Measurements from ENCODE around the gene GPATCH2L. TPM values are rescaled to one million over a fixed set of nuclear protein-coding genes. Genes with fewer than 3 reads are reported as not detected.

Gene GPATCH2L
- total and polyA plus RNA-seq, 2 of the 13 experiments (the other 11 are each of a cell fraction or from before 2014, with no cell fraction given) = 14.4 to 29.0 TPM

DNA sequence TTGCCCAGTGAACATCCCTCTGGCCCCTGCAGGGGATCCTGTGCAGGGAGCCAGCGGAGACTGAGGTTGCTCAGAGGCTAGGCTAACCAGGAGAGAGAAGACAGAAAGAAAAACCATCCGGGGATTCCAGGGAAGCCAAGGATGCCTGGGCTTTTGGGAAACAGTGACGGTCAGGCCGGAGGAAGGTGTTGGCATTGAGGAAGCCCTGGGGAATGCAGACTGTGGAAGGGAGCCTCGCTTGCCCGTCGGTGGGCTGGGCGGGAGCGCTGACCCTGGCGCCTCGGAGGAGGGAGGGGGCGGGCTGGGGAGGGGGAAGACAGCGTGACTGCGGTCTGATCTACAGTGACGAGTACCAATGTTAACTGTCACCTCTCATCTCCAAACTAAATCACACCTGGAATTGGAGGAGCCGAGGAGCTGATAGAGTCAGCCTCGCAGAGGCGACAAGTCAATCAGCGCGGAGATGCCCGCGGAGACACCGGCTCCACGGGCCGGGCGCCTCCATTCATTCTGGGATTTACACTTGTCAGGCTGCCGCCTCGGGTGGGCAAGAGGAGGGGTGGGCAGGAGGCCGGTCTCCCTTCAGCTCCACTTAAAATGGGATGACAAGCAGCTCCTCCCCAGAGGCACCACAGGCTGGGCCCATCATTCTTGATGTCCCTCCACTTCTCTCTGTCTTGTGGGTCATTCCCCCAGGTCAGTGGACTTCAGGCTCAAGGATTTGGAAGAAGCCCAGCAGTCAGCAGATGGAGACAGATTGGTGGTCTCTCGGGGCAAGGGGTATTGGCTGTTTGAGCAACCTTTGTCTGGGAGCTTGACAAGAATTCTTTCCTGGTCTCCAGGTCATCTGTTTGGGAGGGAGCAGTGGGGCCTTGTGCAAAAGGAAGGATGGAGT lies 20.4 kb upstream of the GPATCH2L start:
- POLR2A ChIA-PET = no interaction called here
- H3K79me2 ChIP-seq (ENCODE audit: insufficient read depth, low read length) = no peaks in the 10 kb centered on the region
- H3K9me3 ChIP-seq (ENCODE audit: low read length) = no peaks in the 10 kb centered on the region
- no peak for FAIRE-seq
- CTCF ChIA-PET (ENCODE audit: low intra/inter-chr PET ratio, low total read pairs) = no interaction called here
- WGBS (ENCODE audit: low lambda C conversion rate) = 48% methylated on average over 15 of the region's 30 CpGs
- H2AFZ ChIP-seq (ENCODE audit: low read length) = no peak overlapping the region
- no peak for ATAC-seq
- intact Hi-C loops (cut with micrococcal nuclease; ENCODE audit: unreplicated experiment) (no loop called here), in situ Hi-C loops (cut with HindIII; ENCODE audit: extremely low pct_ligation_motif_present, low pct_unique_long_range_greater_than_20kb) (no loop called here)
- H3K4me2 ChIP-seq (ENCODE audit: low read depth, low read length) = no peak overlapping the region
- DNase-seq (ENCODE audit: low spot score) = no peak
- peaks cover 1 to 16% of the 10 kb centered on the region in 2 experiments; a peak in 2 of 5 replicates for H3K27me3 ChIP-seq (ENCODE audit: control insufficient read depth in 1 of 2, insufficient read depth in 2 of 2, low read length in 2 of 2)
- no peak overlapping the region for H3K4me3 ChIP-seq (replicated peaks in 1 of 3; ENCODE audit: insufficient read depth in 1 of 3, low read depth in 2 of 3, low read length in 3 of 3)
- no TSS peak for BruUV-seq (replicated peaks)
- H3K9ac ChIP-seq (ENCODE audit: insufficient read depth, low read depth, low read length) = no peak overlapping the region
- H3K36me3 ChIP-seq (replicated peaks in 1 of 2; ENCODE audit: control insufficient read depth in 1 of 2, insufficient read depth in 2 of 2, low read length in 2 of 2) = no peaks in the 10 kb centered on the region
- H3K27ac ChIP-seq (ENCODE audit: extremely low read length, insufficient read depth, low read length) = no peak overlapping the region
- no peaks in the 10 kb centered on the region for H4K20me1 ChIP-seq (ENCODE audit: insufficient read depth, low read length)
- no peaks in the 10 kb centered on the region for H3K4me1 ChIP-seq (ENCODE audit: insufficient read depth, low read length)
- TF ChIP-seq TBX3 (IDR thresholded peaks at IDR 0.05; ENCODE audit: borderline replicate concordance) = no peak
- TF ChIP-seq, protein P1, sequence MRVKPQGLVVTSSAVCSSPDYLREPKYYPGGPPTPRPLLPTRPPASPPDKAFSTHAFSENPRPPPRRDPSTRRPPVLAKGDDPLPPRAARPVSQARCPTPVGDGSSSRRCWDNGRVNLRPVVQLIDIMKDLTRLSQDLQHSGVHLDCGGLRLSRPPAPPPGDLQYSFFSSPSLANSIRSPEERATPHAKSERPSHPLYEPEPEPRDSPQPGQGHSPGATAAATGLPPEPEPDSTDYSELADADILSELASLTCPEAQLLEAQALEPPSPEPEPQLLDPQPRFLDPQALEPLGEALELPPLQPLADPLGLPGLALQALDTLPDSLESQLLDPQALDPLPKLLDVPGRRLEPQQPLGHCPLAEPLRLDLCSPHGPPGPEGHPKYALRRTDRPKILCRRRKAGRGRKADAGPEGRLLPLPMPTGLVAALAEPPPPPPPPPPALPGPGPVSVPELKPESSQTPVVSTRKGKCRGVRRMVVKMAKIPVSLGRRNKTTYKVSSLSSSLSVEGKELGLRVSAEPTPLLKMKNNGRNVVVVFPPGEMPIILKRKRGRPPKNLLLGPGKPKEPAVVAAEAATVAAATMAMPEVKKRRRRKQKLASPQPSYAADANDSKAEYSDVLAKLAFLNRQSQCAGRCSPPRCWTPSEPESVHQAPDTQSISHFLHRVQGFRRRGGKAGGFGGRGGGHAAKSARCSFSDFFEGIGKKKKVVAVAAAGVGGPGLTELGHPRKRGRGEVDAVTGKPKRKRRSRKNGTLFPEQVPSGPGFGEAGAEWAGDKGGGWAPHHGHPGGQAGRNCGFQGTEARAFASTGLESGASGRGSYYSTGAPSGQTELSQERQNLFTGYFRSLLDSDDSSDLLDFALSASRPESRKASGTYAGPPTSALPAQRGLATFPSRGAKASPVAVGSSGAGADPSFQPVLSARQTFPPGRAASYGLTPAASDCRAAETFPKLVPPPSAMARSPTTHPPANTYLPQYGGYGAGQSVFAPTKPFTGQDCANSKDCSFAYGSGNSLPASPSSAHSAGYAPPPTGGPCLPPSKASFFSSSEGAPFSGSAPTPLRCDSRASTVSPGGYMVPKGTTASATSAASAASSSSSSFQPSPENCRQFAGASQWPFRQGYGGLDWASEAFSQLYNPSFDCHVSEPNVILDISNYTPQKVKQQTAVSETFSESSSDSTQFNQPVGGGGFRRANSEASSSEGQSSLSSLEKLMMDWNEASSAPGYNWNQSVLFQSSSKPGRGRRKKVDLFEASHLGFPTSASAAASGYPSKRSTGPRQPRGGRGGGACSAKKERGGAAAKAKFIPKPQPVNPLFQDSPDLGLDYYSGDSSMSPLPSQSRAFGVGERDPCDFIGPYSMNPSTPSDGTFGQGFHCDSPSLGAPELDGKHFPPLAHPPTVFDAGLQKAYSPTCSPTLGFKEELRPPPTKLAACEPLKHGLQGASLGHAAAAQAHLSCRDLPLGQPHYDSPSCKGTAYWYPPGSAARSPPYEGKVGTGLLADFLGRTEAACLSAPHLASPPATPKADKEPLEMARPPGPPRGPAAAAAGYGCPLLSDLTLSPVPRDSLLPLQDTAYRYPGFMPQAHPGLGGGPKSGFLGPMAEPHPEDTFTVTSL (CRISPR knock-in tag; IDR thresholded peaks at IDR 0.05; ENCODE audit: borderline replicate concordance) = no peak
- no peak for TF ChIP-seq ZNF160 (CRISPR knock-in tag; IDR thresholded peaks at IDR 0.05)
- TF ChIP-seq, protein P2, sequence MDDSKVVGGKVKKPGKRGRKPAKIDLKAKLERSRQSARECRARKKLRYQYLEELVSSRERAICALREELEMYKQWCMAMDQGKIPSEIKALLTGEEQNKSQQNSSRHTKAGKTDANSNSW (CRISPR knock-in tag; IDR thresholded peaks at IDR 0.05; ENCODE audit: borderline replicate concordance) = no peak
- TF ChIP-seq FOXM1 (CRISPR knock-in tag; IDR thresholded peaks at IDR 0.05) = no peak
- no peak for TF ChIP-seq JARID2 (CRISPR knock-in tag; IDR thresholded peaks at IDR 0.05; ENCODE audit: insufficient replicate concordance)
- TF ChIP-seq, protein P3, sequence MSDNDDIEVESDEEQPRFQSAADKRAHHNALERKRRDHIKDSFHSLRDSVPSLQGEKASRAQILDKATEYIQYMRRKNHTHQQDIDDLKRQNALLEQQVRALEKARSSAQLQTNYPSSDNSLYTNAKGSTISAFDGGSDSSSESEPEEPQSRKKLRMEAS (IDR thresholded peaks at IDR 0.05) = no peak
- no peak for TF ChIP-seq ZNF232 (CRISPR knock-in tag; IDR thresholded peaks at IDR 0.05; ENCODE audit: borderline replicate concordance)
- TF ChIP-seq RELA (CRISPR knock-in tag; IDR thresholded peaks at IDR 0.05) = no peak
- TF ChIP-seq HNRNPLL (IDR thresholded peaks at IDR 0.05; ENCODE audit: low read depth, low read length, poor library complexity, severe bottlenecking) = no peak
- TF ChIP-seq HNRNPUL1 (IDR thresholded peaks at IDR 0.05; ENCODE audit: low read depth, low read length) = no peak
- no peak for TF ChIP-seq ZNF468 (CRISPR knock-in tag; IDR thresholded peaks at IDR 0.05)
- no peak for TF ChIP-seq AGO1 (IDR thresholded peaks at IDR 0.05; ENCODE audit: low read depth, low read length, poor library complexity, severe bottlenecking)
- no peak for TF ChIP-seq ZNF121 (CRISPR knock-in tag; IDR thresholded peaks at IDR 0.05)
- TF ChIP-seq, protein P4, sequence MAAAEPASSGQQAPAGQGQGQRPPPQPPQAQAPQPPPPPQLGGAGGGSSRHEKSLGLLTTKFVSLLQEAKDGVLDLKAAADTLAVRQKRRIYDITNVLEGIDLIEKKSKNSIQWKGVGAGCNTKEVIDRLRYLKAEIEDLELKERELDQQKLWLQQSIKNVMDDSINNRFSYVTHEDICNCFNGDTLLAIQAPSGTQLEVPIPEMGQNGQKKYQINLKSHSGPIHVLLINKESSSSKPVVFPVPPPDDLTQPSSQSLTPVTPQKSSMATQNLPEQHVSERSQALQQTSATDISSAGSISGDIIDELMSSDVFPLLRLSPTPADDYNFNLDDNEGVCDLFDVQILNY (CRISPR knock-in tag; conservative IDR thresholded peaks at IDR 0.05) = no peak
- no peak for TF ChIP-seq RBAK (CRISPR knock-in tag; IDR thresholded peaks at IDR 0.05)
- no peak for TF ChIP-seq ZNF264 (CRISPR knock-in tag; IDR thresholded peaks at IDR 0.05)
